Ovary (tissue), 9 donors: ENCODE measurements around the gene UPK2. TPM values are rescaled to one million over a fixed set of nuclear protein-coding genes. Genes with fewer than 3 reads are reported as not detected.
A peak's percentile ranks its signal among the peaks of the same experiment; 100 is the strongest.

ENCODE experiments used
- DNase-seq, 5 donors: peaks; one replicate each; pipeline ENCODE4 v3.0.0-alpha.2; 2019 to 2020
- H3K27ac ChIP-seq, 2 donors: fragments of 200-600 bp; one replicate each; pipeline versions ENCODE4 v1.5.1 to v1.8.0; 2019 to 2022
- H3K27me3 ChIP-seq: fragments of 200-600 bp; one replicate; pipeline ENCODE4 v1.8.0; 2022
- H3K36me3 ChIP-seq: fragments of 200-600 bp; sonication (generic); one replicate; pipeline ENCODE4 v1.5.1; 2019
- H3K4me1 ChIP-seq: one replicate; pipeline ENCODE4 v1.8.1; 2013; ENCODE audit warnings: mild to moderate bottlenecking, moderate library complexity; ENCODE audit not compliant: insufficient read depth
- H3K4me3 ChIP-seq: fragments of 200-600 bp; sonication (generic); one replicate; pipeline ENCODE4 v1.5.1; 2017
- H3K9me3 ChIP-seq, 2 donors: fragments of 200-600 bp in 1 of 2; sonication (generic) in 1 of 2; one replicate each; pipeline versions ENCODE4 v1.5.1 to v1.8.1; 2013 to 2019; ENCODE audit warnings: mild to moderate bottlenecking in 1 of 2, moderate library complexity in 1 of 2
- EP300 ChIP-seq: sonication (generic); formaldehyde crosslinking; IDR thresholded peaks from one replicate; pipeline ENCODE4 v1.6.1; 2017; ENCODE audit warnings: antibody characterized with exemption
- POLR2A ChIP-seq: fragments of 450-650 bp; IDR thresholded peaks from one replicate; pipeline ENCODE4 v1.6.1; 2017; ENCODE audit warnings: antibody characterized with exemption, mild to moderate bottlenecking, moderate library complexity
- WGBS, 3 donors: extraction: QIAGEN DNeasy Blood & Tissue Kit in 1 of 3; methylation state at CpG; one replicate each; pipeline versions ENCODE4 v1.1.5 to v1.1.7; 2013 to 2017; 5-methylcytosine and 5-hydroxymethylcytosine counted together
- intact Hi-C, 4 donors: fragments of 100-400 bp; cut with DNase I; formaldehyde crosslinking; loops; one replicate each; pipeline versions ENCODE4 v1.11.0 to v1.15.1; 2022 to 2023
- polyA plus RNA-seq, 2 donors: library from polyadenylated mRNA; stranded (reverse); fragments of 200-250 nt in 1 of 2; fragments of 350-450 nt in 1 of 2; fragmentation: Illumina TruSeq in 1 of 2; extraction: RNeasy Lipid Tissue Mini Kit (QIAGEN cat#74804) in 1 of 2; gene quantifications; one replicate each; pipeline ENCODE4 v1.2.3, GENCODE V29; 2013 to 2014
- total RNA-seq, 7 donors: library from RNA; depleted of rRNA in 2 of 7; stranded (reverse); fragments of >200 nt in 2 of 7; fragmentation: NEBNext Ultra II Directional in 3 of 7; extraction: Animal tissue kit (Norgen Biotek cat#: 25700) in 3 of 7; gene quantifications; one replicate each; pipeline versions ENCODE4 v1.1.0 to v1.2.4, GENCODE V29; 2016 to 2023
- TF ChIP-seq, protein P1 (sequence below), 3 donors: fragments of 450-650 bp in 2 of 3; fragments of 200-600 bp in 1 of 3; IDR thresholded peaks; one replicate each; pipeline versions ENCODE4 v1.5.1 to v1.8.0; 2016 to 2022; ENCODE audit warnings: antibody characterized with exemption in 3 of 3, mild to moderate bottlenecking in 1 of 3
- donor health status: DM: no; HTN: no; CAD: no; lungs with moderate emphysema.
- donor health status: DM: no; HTN: no; CAD: no.
- donor health status: Bipolar disorder and iron deficiency.
- donor health status: DM: yes; HTN: yes; CAD: no.
- donor health status: DM: no; HTN: no; CAD: no.
- donor health status: DM: yes; HTN: yes; CAD: no.

UPK2 gene
- total and polyA plus RNA-seq, 9 donors = 0.13 TPM; not detected in 8

DNA sequence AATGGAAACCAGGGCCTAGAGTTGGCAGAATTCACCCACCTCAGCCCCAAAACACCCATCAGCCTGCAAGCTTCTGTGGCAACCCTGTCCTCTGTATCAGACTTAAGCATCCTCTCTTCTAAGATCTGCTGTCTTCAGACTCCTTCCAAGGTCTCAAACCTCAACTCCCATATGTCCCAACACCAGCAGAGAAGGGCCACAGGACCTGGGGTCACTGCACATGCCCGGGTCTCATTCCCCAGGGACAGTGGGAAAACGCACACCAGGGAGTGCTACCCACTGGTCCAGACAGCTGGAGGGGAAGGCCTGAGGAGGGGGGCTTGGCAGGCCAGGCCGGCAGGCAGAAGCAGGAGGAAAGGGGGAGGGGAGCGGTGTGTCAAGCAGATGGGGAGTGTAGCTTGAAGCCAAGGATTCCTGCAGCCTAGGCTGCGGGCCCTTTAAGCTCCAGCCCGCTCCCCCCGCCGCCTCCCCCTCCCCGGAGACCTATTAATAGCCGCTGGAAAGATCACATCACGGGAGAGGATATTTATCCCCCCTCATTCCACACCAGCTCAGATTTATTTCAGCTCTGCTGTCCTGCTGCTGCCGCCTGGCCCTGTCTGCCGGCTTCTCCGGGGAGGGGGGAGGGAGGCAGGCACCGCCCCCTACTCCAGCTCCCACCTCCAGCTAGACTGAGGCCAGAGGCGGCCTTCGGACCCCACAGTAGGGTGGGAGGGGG lies 47.0 kb upstream of the UPK2 start:
- Histone ChIP-seq H3K4me3 (peak overlapping the region; percentile 49), H3K9me3 (no peaks in the 10 kb centered on the region), H3K36me3 (no peaks in the 10 kb centered on the region), H3K27ac (peak overlapping the region; percentile 89 to 94), H3K27me3 (no peaks in the 10 kb centered on the region), H3K4me1 (peaks cover 30% of the 10 kb centered on the region)
- intact Hi-C loops = loop anchor here in 3 of 4 donors (1.0 to 5.0 kb wide), 3 partner anchors 20 to 48 kb away; partner anchors contain the start of gene UPK2 (in 1 of the 3)
- 1 to 4% (median 3%) methylated on average over 16 to 17 of the region's 17 CpGs for WGBS, 3 donors
- peak; percentile 91 to 93 (median 92) for DNase-seq
- TF ChIP-seq EP300 (no peak), POLR2A (peak; percentile 82)

DNA sequence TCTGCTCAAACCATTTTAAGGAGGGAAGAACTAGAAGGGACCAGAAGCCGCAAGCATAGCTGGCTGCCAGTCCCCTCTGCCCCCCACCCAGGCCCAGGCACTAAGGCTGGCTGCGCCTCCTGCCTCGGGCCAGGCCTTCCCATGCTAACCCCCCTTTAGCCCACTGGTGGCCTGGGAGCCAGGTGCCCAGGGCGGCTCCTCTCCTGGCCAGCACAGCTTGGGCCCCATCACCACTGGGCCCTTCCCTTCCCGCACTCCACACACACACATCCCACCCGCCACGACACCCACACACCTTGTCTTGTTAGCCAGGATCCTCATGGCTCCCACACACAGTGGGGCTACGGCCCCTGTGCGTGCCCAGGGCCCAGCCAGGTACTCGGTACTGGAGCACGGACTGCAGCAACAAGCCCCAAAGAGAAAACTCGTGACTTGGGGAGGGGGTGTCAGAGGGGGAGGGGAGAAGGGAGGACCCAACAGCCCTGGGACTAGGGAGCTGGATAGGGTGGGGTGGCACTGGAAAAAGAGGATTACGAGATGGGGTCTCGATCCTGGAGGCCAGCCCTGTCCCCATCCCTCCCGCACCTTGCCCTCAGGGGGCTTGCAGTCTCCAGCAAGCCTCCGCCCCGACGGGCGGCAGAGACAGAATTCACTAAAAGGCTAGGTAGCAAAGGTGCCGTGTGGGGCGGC lies 46.3 kb upstream of the UPK2 start:
- TF ChIP-seq EP300 (no peak), POLR2A (no peak)
- TF ChIP-seq, protein P1, sequence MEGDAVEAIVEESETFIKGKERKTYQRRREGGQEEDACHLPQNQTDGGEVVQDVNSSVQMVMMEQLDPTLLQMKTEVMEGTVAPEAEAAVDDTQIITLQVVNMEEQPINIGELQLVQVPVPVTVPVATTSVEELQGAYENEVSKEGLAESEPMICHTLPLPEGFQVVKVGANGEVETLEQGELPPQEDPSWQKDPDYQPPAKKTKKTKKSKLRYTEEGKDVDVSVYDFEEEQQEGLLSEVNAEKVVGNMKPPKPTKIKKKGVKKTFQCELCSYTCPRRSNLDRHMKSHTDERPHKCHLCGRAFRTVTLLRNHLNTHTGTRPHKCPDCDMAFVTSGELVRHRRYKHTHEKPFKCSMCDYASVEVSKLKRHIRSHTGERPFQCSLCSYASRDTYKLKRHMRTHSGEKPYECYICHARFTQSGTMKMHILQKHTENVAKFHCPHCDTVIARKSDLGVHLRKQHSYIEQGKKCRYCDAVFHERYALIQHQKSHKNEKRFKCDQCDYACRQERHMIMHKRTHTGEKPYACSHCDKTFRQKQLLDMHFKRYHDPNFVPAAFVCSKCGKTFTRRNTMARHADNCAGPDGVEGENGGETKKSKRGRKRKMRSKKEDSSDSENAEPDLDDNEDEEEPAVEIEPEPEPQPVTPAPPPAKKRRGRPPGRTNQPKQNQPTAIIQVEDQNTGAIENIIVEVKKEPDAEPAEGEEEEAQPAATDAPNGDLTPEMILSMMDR (IDR thresholded peaks at IDR 0.05) = no peak
- peak in 1 of 5 donors; percentile 59 for DNase-seq
- intact Hi-C loops = loop anchor here in 2 of 4 donors (2.0 to 5.0 kb wide), 2 partner anchors 19 to 48 kb away; partner anchors contain the start of gene UPK2 (in 1 of the 2)

DNA sequence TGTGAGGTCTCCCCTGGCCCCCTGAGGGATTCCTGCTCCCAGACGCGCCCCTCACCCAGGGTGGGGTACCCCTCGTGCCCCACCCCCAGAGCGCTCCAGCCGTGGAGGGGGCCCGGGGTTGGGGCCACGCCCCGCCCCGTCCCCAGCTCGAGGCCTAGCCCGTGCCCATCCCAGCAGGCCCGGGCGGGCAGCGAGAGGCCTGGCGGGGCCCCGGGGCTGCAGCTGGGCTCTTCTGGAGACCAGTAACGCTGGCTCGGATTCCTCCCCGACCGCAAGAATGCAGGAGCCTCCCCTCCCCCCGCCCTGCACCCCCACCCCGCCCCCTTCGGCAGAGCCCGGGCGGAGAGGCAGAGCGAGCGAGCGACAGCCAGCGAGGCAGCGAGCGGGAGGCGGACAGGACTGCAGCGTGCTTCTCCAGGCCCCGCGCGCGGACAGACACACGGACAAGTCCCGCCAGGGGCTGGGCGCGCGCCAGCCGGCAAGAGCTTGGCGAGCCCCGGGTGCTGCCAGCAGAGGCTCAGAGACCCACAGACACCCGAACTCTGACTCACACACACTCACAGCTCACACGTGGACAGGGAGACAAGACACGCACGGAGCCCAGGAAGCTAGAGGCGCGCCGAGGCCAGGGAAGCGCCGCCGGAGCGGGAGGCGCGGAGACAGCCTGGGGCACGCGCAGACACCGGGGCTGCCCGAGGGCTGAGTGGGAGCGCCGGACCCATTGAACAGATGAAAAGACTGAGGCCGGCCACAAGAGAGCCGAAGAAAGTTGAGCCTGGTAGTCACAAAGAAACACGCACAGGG lies 45.6 kb upstream of the UPK2 start:
- Histone ChIP-seq H3K36me3 (no peaks in the 10 kb centered on the region), H3K4me1 (peaks cover 40% of the 10 kb centered on the region), H3K27ac (peak overlapping the region; percentile 89 to 94), H3K4me3 (peak overlapping the region; percentile 49), H3K27me3 (no peaks in the 10 kb centered on the region), H3K9me3 (no peaks in the 10 kb centered on the region)
- TF ChIP-seq EP300 = no peak
- peak; percentile 20 for TF ChIP-seq POLR2A
- WGBS, 3 donors = 3 to 13% (median 4%) methylated on average over 32 to 67 of the region's 67 CpGs
- peak; percentile 78 to 87 (median 84) for DNase-seq
- intact Hi-C loops = no loop called here

More for the DNA sequence above, 46.3 kb upstream of the UPK2 start:
- H3K27ac ChIP-seq = peak overlapping the region; percentile 89 to 94
- WGBS, 3 donors = 10 to 11% (median 10%) methylated on average over 21 of the region's 21 CpGs
- H3K27me3 ChIP-seq = no peaks in the 10 kb centered on the region
- no peaks in the 10 kb centered on the region for H3K36me3 ChIP-seq
- peak overlapping the region; percentile 49 for H3K4me3 ChIP-seq
- H3K4me1 ChIP-seq = peaks cover 36% of the 10 kb centered on the region
- no peaks in the 10 kb centered on the region for H3K9me3 ChIP-seq

DNA sequence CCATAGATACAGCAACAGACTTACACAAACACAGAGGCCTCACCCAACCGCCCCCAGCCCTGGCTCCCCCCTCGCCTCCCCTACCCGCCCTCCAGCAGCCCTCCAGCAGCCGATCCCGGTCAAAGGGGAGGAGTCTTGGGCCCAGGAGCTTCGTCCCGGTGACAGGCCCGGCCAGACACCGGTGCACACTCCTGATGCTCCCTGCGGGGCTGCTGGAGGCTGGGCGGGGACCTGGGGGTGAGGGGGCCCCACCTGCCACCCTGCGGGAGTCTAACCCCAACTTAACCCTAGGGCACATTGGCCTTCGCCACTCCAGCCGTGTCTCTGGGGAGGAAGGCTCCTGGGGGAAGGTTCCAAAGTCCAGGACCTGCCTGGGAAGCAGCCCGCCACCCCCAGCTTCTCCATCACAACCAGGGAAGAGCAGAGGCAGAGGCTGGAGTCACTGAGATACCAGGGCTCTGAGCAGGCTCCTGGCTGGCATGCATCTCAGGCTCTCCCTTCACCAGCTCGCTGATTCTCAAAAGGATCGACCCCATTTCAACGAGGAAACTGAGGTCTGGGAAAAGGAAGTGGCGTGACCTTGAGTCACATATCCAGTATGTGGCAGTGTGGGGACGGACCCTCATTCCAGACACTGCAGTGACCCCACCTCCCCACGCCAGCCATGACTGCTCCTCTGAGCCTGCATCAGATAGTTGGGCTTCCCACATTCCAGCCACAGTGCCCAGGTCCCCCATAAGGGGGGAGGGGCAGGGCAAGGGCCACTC lies 44.8 kb upstream of the UPK2 start:
- DNase-seq = peak in 3 of 5 donors; percentile 51 to 67 (median 65)

More for the DNA sequence above, 44.8 kb upstream of the UPK2 start:
- WGBS, 3 donors = 9 to 18% (median 17%) methylated on average over 19 to 21 of the region's 21 CpGs
- Histone ChIP-seq H3K9me3 (no peaks in the 10 kb centered on the region), H3K4me3 (peak overlapping the region; percentile 49), H3K36me3 (no peaks in the 10 kb centered on the region), H3K27ac (peak overlapping the region; percentile 89 to 94), H3K4me1 (peaks cover 46% of the 10 kb centered on the region), H3K27me3 (no peaks in the 10 kb centered on the region)
- TF ChIP-seq POLR2A (no peak), EP300 (no peak)
- TF ChIP-seq, protein P1 (IDR thresholded peaks at IDR 0.05) = no peak
- intact Hi-C loops = no loop called here
